ENCODE measurements around the gene XAB2.

The XAB2 gene

GRCh38 chr19:7633698-7634097 is 4.4 kb upstream of the XAB2 start, which contains the start of gene PCP2:
Gene PCP2 (minus strand): TSS chr19:7633719. CDS start chr19:7633457, 262 bp downstream.
- H4K20me1 ChIP-seq (ENCODE audit: control insufficient read depth, insufficient read depth, low read depth, low read length), result no peaks in the 10 kb centered on the region
- H3K4me3 ChIP-seq (ENCODE audit: low read length), result no peak within 1 kb of the TSS
- H3K4me2 ChIP-seq (ENCODE audit: low read length), result no peak within 1 kb of the TSS

GRCh38 chr19:7632340-7633203 is 3.2 kb upstream of the XAB2 start:
- H3K79me2 ChIP-seq (ENCODE audit: control insufficient read depth, low read length), result peaks cover 48% of the 10 kb centered on the region
- H3K36me3 ChIP-seq (ENCODE audit: control insufficient read depth, low read length), result peaks cover 3% of the 10 kb centered on the region
- no peaks in the 10 kb centered on the region for H4K20me1 ChIP-seq (ENCODE audit: control insufficient read depth, insufficient read depth, low read depth, low read length)
- H3K4me3 ChIP-seq (ENCODE audit: low read length), result no peak overlapping the region
- no peak overlapping the region for H3K4me2 ChIP-seq (ENCODE audit: low read length)
- H3F3A ChIP-seq (ENCODE audit: control insufficient read depth, insufficient read depth), result no peaks in the 10 kb centered on the region
- no peak overlapping the region for H3K27ac ChIP-seq (ENCODE audit: low read depth, low read length)
- TF ChIP-seq EZH2phosphoT487 (IDR thresholded peaks at IDR 0.05; ENCODE audit: borderline replicate concordance, low read length), result no peak
- TF ChIP-seq, protein P1, sequence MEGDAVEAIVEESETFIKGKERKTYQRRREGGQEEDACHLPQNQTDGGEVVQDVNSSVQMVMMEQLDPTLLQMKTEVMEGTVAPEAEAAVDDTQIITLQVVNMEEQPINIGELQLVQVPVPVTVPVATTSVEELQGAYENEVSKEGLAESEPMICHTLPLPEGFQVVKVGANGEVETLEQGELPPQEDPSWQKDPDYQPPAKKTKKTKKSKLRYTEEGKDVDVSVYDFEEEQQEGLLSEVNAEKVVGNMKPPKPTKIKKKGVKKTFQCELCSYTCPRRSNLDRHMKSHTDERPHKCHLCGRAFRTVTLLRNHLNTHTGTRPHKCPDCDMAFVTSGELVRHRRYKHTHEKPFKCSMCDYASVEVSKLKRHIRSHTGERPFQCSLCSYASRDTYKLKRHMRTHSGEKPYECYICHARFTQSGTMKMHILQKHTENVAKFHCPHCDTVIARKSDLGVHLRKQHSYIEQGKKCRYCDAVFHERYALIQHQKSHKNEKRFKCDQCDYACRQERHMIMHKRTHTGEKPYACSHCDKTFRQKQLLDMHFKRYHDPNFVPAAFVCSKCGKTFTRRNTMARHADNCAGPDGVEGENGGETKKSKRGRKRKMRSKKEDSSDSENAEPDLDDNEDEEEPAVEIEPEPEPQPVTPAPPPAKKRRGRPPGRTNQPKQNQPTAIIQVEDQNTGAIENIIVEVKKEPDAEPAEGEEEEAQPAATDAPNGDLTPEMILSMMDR (IDR thresholded peaks at IDR 0.05; ENCODE audit: low read depth, low read length, poor library complexity, severe bottlenecking), result no peak
- H3K4me1 ChIP-seq (ENCODE audit: control insufficient read depth, low read length), result peaks cover 39% of the 10 kb centered on the region
- H3K9me3 ChIP-seq (ENCODE audit: control insufficient read depth, insufficient read depth, low read length), result no peaks in the 10 kb centered on the region
- no peaks in the 10 kb centered on the region for H3K27me3 ChIP-seq (ENCODE audit: control insufficient read depth, low read length)
- no peaks in the 10 kb centered on the region for H3K9me2 ChIP-seq (replicated peaks; ENCODE audit: control insufficient read depth, low read length)

More at GRCh38 chr19:7633698-7634097, 4.4 kb upstream of the XAB2 start, which contains the start of gene PCP2:
- TF ChIP-seq, protein P1 (IDR thresholded peaks at IDR 0.05; ENCODE audit: low read depth, low read length, poor library complexity, severe bottlenecking), result no peak
- no peak for TF ChIP-seq EZH2phosphoT487 (IDR thresholded peaks at IDR 0.05; ENCODE audit: borderline replicate concordance, low read length)
- Histone ChIP-seq H3K9me2 (replicated peaks; ENCODE audit: control insufficient read depth, low read length) (no peaks in the 10 kb centered on the region), H3K4me1 (ENCODE audit: control insufficient read depth, low read length) (peaks cover 33% of the 10 kb centered on the region), H3K36me3 (ENCODE audit: control insufficient read depth, low read length) (no peaks in the 10 kb centered on the region; the same call in 1 of the 2 replicates), H3K79me2 (ENCODE audit: control insufficient read depth, low read length) (peaks cover 45% of the 10 kb centered on the region), H3F3A (ENCODE audit: control insufficient read depth, insufficient read depth) (no peaks in the 10 kb centered on the region), H3K27me3 (ENCODE audit: control insufficient read depth, low read length) (no peaks in the 10 kb centered on the region), H3K27ac (ENCODE audit: low read depth, low read length) (no peak within 1 kb of the TSS), H3K9me3 (ENCODE audit: control insufficient read depth, insufficient read depth, low read length) (no peaks in the 10 kb centered on the region)

GRCh38 chr19:7631577-7631976 is 2.2 kb upstream of the XAB2 start:
- peaks cover 53% of the 10 kb centered on the region for H3K79me2 ChIP-seq (ENCODE audit: control insufficient read depth, low read length)
- H3K9me3 ChIP-seq (ENCODE audit: control insufficient read depth, insufficient read depth, low read length), result no peaks in the 10 kb centered on the region
- H3K27me3 ChIP-seq (ENCODE audit: control insufficient read depth, low read length), result no peaks in the 10 kb centered on the region
- H4K20me1 ChIP-seq (ENCODE audit: control insufficient read depth, insufficient read depth, low read depth, low read length), result no peaks in the 10 kb centered on the region
- H3K4me3 ChIP-seq (ENCODE audit: low read length), result no peak overlapping the region
- H3K4me2 ChIP-seq (ENCODE audit: low read length), result no peak overlapping the region
- H3K9me2 ChIP-seq (replicated peaks; ENCODE audit: control insufficient read depth, low read length), result no peaks in the 10 kb centered on the region
- no peak for TF ChIP-seq EZH2phosphoT487 (IDR thresholded peaks at IDR 0.05; ENCODE audit: borderline replicate concordance, low read length)
- TF ChIP-seq, protein P1 (IDR thresholded peaks at IDR 0.05; ENCODE audit: low read depth, low read length, poor library complexity, severe bottlenecking), result no peak
- peaks cover 35% of the 10 kb centered on the region for H3K4me1 ChIP-seq (ENCODE audit: control insufficient read depth, low read length)
- H3K27ac ChIP-seq (ENCODE audit: low read depth, low read length), result no peak overlapping the region
- no peaks in the 10 kb centered on the region for H3F3A ChIP-seq (ENCODE audit: control insufficient read depth, insufficient read depth)
- H3K36me3 ChIP-seq (ENCODE audit: control insufficient read depth, low read length), result peaks cover 12% of the 10 kb centered on the region

All from DOHH2 (cell line).